Sigmoid colon (tissue), 4 donors: Measurements from ENCODE around the gene SLCO3A1.

Experiments used
- EP300 ChIP-seq, 4 donors: sonication (generic); formaldehyde crosslinking; IDR thresholded peaks; one replicate each; pipeline ENCODE4 v1.6.1; 2017; ENCODE audit warnings: antibody characterized with exemption in 4 of 4
- POLR2A ChIP-seq, 2 donors: fragments of 450-650 bp; IDR thresholded peaks; one replicate each; pipeline ENCODE4 v1.6.1; 2016; ENCODE audit warnings: antibody characterized with exemption in 2 of 2, mild to moderate bottlenecking in 2 of 2, moderate library complexity in 2 of 2
- POLR2AphosphoS5 ChIP-seq, 4 donors: sonication (generic); formaldehyde crosslinking; IDR thresholded peaks; one replicate each; pipeline ENCODE4 v1.6.1; 2017; ENCODE audit warnings: antibody characterized with exemption in 4 of 4
- TF ChIP-seq, protein P1 (sequence below), 4 experiments: fragments of 450-650 bp in 3 of 4; fragments of 200-600 bp in 1 of 4; IDR thresholded peaks; one replicate each; pipeline ENCODE4 v1.5.1; 2016 to 2019; ENCODE audit warnings: antibody characterized with exemption in 4 of 4, mild to moderate bottlenecking in 3 of 4, moderate library complexity in 2 of 4

DNA sequence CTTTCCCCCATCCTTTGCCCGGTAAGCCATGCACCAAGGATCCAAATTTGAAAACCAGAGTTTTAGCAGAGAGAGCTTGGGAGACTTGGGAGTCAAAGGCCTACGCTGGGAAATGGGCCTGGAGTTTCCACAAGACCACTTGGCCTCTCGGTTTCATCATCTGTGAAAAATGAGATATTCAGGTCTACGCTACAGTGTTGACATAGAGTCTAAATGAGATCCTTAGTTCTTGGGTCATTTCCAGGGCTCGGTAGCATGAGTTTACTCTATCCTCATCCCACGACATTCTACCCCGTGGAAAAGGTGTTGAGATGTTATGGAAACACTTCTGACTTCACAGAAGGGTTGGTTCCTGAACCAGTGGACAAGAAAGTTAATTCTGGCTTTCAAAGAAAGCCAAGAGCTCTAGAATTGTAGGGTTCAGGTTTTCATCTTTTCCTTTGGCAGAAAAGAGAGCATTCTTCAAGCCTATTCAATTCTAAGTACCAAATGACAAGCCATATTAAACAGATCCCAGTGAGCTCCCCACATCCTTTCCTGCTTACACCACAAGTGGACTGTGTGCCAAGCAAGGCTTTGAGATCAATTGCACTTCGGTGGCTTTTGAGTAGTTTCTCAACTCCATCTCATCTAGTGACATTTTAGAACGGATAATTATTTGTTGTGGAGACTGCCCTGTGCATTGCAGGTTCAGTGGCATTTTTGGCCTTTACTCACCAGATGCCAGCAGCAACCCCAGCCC is 219.7 kb downstream of the SLCO3A1 start:
- TF ChIP-seq, protein P1, sequence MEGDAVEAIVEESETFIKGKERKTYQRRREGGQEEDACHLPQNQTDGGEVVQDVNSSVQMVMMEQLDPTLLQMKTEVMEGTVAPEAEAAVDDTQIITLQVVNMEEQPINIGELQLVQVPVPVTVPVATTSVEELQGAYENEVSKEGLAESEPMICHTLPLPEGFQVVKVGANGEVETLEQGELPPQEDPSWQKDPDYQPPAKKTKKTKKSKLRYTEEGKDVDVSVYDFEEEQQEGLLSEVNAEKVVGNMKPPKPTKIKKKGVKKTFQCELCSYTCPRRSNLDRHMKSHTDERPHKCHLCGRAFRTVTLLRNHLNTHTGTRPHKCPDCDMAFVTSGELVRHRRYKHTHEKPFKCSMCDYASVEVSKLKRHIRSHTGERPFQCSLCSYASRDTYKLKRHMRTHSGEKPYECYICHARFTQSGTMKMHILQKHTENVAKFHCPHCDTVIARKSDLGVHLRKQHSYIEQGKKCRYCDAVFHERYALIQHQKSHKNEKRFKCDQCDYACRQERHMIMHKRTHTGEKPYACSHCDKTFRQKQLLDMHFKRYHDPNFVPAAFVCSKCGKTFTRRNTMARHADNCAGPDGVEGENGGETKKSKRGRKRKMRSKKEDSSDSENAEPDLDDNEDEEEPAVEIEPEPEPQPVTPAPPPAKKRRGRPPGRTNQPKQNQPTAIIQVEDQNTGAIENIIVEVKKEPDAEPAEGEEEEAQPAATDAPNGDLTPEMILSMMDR (IDR thresholded peaks at IDR 0.05): no peak
- TF ChIP-seq POLR2AphosphoS5 (IDR thresholded peaks at IDR 0.05): no peak
- TF ChIP-seq POLR2A (IDR thresholded peaks at IDR 0.05): no peak
- no peak for TF ChIP-seq EP300 (IDR thresholded peaks at IDR 0.05)
